ENCODE results near the gene OR5AU1. TPM values are rescaled to one million over a fixed set of nuclear protein-coding genes. Genes with fewer than 3 reads are reported as not detected.

The OR5AU1 gene
- total and polyA plus RNA-seq, 2 experiments from 2014 or later = not detected

DNA sequence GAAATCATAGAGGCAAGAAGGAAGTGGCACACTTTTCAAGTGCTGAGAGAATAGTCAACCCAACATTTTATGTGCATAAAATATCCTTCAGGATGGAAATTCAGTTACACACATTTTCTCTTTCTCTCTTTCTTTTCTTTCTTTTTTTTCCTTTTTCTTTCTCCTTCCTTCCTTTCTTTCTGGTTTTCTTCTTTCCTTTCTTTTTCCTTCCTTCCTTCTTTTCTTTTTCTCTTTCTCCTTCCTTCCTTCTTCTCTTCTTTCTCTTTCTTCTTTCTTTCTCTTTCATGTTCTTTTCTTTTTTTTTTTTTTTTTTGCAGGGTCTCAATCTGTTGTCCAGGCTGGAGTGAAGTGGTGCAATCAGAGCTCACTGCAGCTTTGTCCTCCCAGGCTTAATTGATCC lies 38.7 kb upstream of the OR5AU1 start:
- H2AFZ ChIP-seq = no peak overlapping the region
- H3K27me3 ChIP-seq = no peaks in the 10 kb centered on the region
- H3K4me3 ChIP-seq = no peak overlapping the region
- no peak overlapping the region for H3K27ac ChIP-seq
- no peak overlapping the region for H3K4me2 ChIP-seq
- H3K4me1 ChIP-seq (ENCODE audit: insufficient read depth) = no peaks in the 10 kb centered on the region
- H3K36me3 ChIP-seq (replicated peaks; ENCODE audit: insufficient read depth, low read depth) = no peaks in the 10 kb centered on the region
- H3K9me2 ChIP-seq (replicated peaks; ENCODE audit: insufficient read depth) = no peaks in the 10 kb centered on the region
- no peak for DNase-seq (ENCODE audit: low spot score)
- no peaks in the 10 kb centered on the region for H3K79me2 ChIP-seq
- TF ChIP-seq EZH2phosphoT487 (IDR thresholded peaks at IDR 0.05; ENCODE audit: low read depth, severe bottlenecking, unreplicated experiment) (no peak), EZH2 (IDR thresholded peaks at IDR 0.05; ENCODE audit: borderline replicate concordance) (no peak)
- TF ChIP-seq, protein P1, sequence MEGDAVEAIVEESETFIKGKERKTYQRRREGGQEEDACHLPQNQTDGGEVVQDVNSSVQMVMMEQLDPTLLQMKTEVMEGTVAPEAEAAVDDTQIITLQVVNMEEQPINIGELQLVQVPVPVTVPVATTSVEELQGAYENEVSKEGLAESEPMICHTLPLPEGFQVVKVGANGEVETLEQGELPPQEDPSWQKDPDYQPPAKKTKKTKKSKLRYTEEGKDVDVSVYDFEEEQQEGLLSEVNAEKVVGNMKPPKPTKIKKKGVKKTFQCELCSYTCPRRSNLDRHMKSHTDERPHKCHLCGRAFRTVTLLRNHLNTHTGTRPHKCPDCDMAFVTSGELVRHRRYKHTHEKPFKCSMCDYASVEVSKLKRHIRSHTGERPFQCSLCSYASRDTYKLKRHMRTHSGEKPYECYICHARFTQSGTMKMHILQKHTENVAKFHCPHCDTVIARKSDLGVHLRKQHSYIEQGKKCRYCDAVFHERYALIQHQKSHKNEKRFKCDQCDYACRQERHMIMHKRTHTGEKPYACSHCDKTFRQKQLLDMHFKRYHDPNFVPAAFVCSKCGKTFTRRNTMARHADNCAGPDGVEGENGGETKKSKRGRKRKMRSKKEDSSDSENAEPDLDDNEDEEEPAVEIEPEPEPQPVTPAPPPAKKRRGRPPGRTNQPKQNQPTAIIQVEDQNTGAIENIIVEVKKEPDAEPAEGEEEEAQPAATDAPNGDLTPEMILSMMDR (IDR thresholded peaks at IDR 0.05; ENCODE audit: poor library complexity) = no peak
- H4K20me1 ChIP-seq (ENCODE audit: insufficient read depth, poor library complexity, severe bottlenecking) = no peaks in the 10 kb centered on the region
- H3K9me3 ChIP-seq (ENCODE audit: low read depth) = no peaks in the 10 kb centered on the region

DNA sequence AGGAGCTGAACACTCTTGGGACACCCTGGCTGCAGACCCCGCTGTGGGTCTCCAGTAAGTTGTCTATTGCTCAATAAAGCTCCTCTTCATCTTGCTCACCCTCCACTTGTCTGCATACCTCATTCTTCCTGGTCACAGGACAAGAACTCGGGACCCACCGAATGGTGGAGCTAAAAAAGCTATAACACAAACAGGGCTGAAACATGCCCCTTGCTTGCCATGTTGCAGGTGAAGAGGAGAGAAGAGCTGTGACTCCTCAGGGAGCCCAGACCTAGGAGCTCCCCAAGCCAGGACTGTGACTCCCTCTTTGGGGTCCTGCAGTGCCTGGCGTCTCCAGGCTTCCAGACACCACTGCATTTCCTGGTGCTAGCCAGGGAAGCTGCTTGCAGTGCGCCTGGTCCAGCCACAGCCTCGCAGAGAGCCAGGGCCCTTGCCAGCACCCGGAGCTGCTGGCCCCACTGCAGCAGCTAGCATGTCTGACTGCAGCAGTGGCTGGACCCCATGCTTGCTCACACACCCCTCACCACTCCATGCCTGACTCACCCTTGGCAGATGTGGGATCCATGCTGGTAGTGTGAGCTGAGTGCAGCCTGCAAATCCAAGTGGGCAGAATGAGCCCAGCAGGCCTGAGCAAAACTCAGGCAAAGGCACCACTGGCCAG lies 37.1 kb upstream of the OR5AU1 start:
- Histone ChIP-seq H3K4me2 (no peak overlapping the region), H3K9me2 (replicated peaks; ENCODE audit: insufficient read depth) (no peaks in the 10 kb centered on the region), H4K20me1 (ENCODE audit: insufficient read depth, poor library complexity, severe bottlenecking) (no peaks in the 10 kb centered on the region), H3K4me1 (ENCODE audit: insufficient read depth) (no peaks in the 10 kb centered on the region), H3K79me2 (no peaks in the 10 kb centered on the region), H3K27me3 (no peaks in the 10 kb centered on the region), H3K36me3 (replicated peaks; ENCODE audit: insufficient read depth, low read depth) (no peaks in the 10 kb centered on the region), H3K9me3 (ENCODE audit: low read depth) (no peaks in the 10 kb centered on the region), H2AFZ (no peak overlapping the region), H3K4me3 (no peak overlapping the region), H3K27ac (no peak overlapping the region)
- TF ChIP-seq EZH2phosphoT487 (IDR thresholded peaks at IDR 0.05; ENCODE audit: low read depth, severe bottlenecking, unreplicated experiment) = no peak
- TF ChIP-seq, protein P1 (IDR thresholded peaks at IDR 0.05; ENCODE audit: poor library complexity) = no peak
- no peak for DNase-seq (ENCODE audit: low spot score)
- 79% methylated on average over 7 of the region's 7 CpGs for WGBS (ENCODE audit: low lambda C conversion rate, missing lambda C conversion rate)

DNA sequence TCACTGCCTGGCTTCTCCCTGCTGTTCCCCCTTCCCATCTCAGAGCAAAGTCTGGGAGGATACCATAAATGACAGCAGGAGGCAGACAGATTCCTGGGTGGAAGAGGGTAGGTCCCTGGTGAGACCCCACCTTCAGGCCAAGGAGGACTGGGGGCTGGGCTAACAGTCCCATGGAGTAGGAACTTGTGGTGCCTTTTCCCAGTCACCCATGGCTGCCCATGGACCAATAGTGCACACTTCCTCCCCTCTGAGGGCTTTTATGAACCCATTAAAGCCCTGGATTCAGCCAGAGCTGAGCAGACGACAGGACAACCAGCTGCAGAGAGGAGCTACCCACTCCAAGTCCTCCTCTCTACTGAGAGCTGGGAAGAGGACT lies 36.6 kb upstream of the OR5AU1 start:
- DNase-seq (ENCODE audit: low spot score) = no peak
- 50% methylated on average over 1 of the region's 1 CpG for WGBS (ENCODE audit: low lambda C conversion rate, missing lambda C conversion rate)
- no peak overlapping the region for H3K4me3 ChIP-seq

More for the DNA sequence above, 36.6 kb upstream of the OR5AU1 start:
- H3K9me2 ChIP-seq (replicated peaks; ENCODE audit: insufficient read depth) = no peaks in the 10 kb centered on the region
- peak overlapping the region; percentile 55 for H2AFZ ChIP-seq
- H3K27ac ChIP-seq = no peak overlapping the region
- H3K27me3 ChIP-seq = no peaks in the 10 kb centered on the region
- H3K79me2 ChIP-seq = no peaks in the 10 kb centered on the region
- no peaks in the 10 kb centered on the region for H3K4me1 ChIP-seq (ENCODE audit: insufficient read depth)
- TF ChIP-seq, protein P1 (IDR thresholded peaks at IDR 0.05; ENCODE audit: poor library complexity) = no peak
- TF ChIP-seq EZH2phosphoT487 (IDR thresholded peaks at IDR 0.05; ENCODE audit: low read depth, severe bottlenecking, unreplicated experiment) = no peak
- no peak for TF ChIP-seq EZH2 (IDR thresholded peaks at IDR 0.05; ENCODE audit: borderline replicate concordance)
- no peaks in the 10 kb centered on the region for H4K20me1 ChIP-seq (ENCODE audit: insufficient read depth, poor library complexity, severe bottlenecking)
- H3K9me3 ChIP-seq (ENCODE audit: low read depth) = no peaks in the 10 kb centered on the region
- H3K36me3 ChIP-seq (replicated peaks; ENCODE audit: insufficient read depth, low read depth) = no peaks in the 10 kb centered on the region
- peak overlapping the region; percentile 77 for H3K4me2 ChIP-seq

Measured in hepatocyte (in vitro differentiated cells).